Kidney (tissue), 14 donors: ENCODE data around the gene HYDIN. TPM values are rescaled to one million over a fixed set of nuclear protein-coding genes. Genes with fewer than 3 reads are reported as not detected.

Experiments used
- DNase-seq, 5 donors: peaks; one replicate each; pipeline ENCODE4 v3.0.0-alpha.2; 2013 to 2020
- FAIRE-seq: peaks from 2 replicates; lab custom pipeline; 2012; peaks lifted over from hg19 to GRCh38; lab: Jason Lieb, UNC
- H3K27ac ChIP-seq, 2 donors: one replicate each; pipeline ENCODE4 v1.7.0; 2013; ENCODE audit warnings: low read depth in 2 of 2, low read length in 2 of 2, inconsistent platforms in 1 of 2
- H3K27me3 ChIP-seq: one replicate; pipeline ENCODE4 v1.7.1; 2013; ENCODE audit warnings: low read length, inconsistent platforms; ENCODE audit not compliant: control insufficient read depth, insufficient read depth
- H3K36me3 ChIP-seq, 3 donors: one replicate each; pipeline versions ENCODE4 v1.7.0 to v1.7.1; 2013; ENCODE audit warnings: low read length in 3 of 3, control low read depth in 1 of 3, inconsistent platforms in 1 of 3; ENCODE audit not compliant: insufficient read depth in 3 of 3, control insufficient read depth in 2 of 3
- H3K4me1 ChIP-seq, 3 donors: one replicate each; pipeline versions ENCODE4 v1.7.0 to v1.7.1; 2013; ENCODE audit warnings: low read length in 3 of 3, inconsistent platforms in 1 of 3, low read depth in 1 of 3; ENCODE audit not compliant: control insufficient read depth in 2 of 3, insufficient read depth in 2 of 3
- H3K4me3 ChIP-seq, 3 donors: one replicate each; pipeline versions ENCODE4 v1.7.0 to v1.8.1; 2013; ENCODE audit warnings: low read length in 3 of 3, control low read depth in 1 of 3, inconsistent platforms in 1 of 3
- H3K9ac ChIP-seq, 3 donors: one replicate each; pipeline versions ENCODE4 v1.7.0 to v1.7.1; 2013; ENCODE audit warnings: low read length in 3 of 3, control low read depth in 1 of 3, inconsistent platforms in 1 of 3
- H3K9me3 ChIP-seq, 3 donors: one replicate each; pipeline versions ENCODE4 v1.7.0 to v1.7.1; 2013; ENCODE audit warnings: low read length in 3 of 3, control low read depth in 1 of 3, inconsistent platforms in 1 of 3; ENCODE audit not compliant: control insufficient read depth in 2 of 3, insufficient read depth in 1 of 3
- intact Hi-C: fragments of 100-400 bp; cut with DNase I; formaldehyde crosslinking; loops from one replicate; pipeline ENCODE4 v1.11.1; 2022
- polyA plus RNA-seq: library from polyadenylated mRNA; stranded (reverse); fragments of 350-450 nt; fragmentation: Illumina TruSeq; extraction: RNeasy Lipid Tissue Mini Kit (QIAGEN cat#74804); gene quantifications from one replicate; pipeline ENCODE4 v1.2.3, GENCODE V29; 2014; ENCODE audit warnings: low read depth, low replicate concordance; ENCODE audit not compliant: insufficient read depth
- total RNA-seq: library from RNA; stranded (reverse); fragmentation: NEBNext Ultra II Directional; extraction: Animal tissue kit (Norgen Biotek cat#: 25700); gene quantifications from one replicate; pipeline ENCODE4 v1.2.1, GENCODE V29; 2021
- TF ChIP-seq, protein P1 (sequence below): IDR thresholded peaks from 3 replicates; pipeline ENCODE4 v1.5.1; 2012; ENCODE audit warnings: mild to moderate bottlenecking, moderate library complexity, borderline replicate concordance; ENCODE audit not compliant: insufficient read depth; ENCODE audit errors: extremely low read depth
- donor health status: control.
- donor health status: control.
- donor health status: control.
- donor health status: control.
- donor health status: control.
- donor health status: DM: yes; HTN: yes; CAD: no.
- donor health status: Normal renal cell carcinoma (clear cell type).

Gene HYDIN
- total and polyA plus RNA-seq, 2 donors from 2014 or later: 1.8 to 21.0 TPM

GRCh38 chr16:70766658-70767057 is 463.9 kb downstream of the HYDIN start:
- Histone ChIP-seq H3K4me3 (no peak overlapping the region), H3K9me3 (no peaks in the 10 kb centered on the region), H3K36me3 (peaks cover 0 to 6% (median 3%) of the 10 kb centered on the region in 3 donors), H3K4me1 (peaks cover 0 to 2% (median 0%) of the 10 kb centered on the region in 3 donors), H3K9ac (no peak overlapping the region), H3K27ac (no peak overlapping the region), H3K27me3 (no peaks in the 10 kb centered on the region)
- TF ChIP-seq, protein P1, sequence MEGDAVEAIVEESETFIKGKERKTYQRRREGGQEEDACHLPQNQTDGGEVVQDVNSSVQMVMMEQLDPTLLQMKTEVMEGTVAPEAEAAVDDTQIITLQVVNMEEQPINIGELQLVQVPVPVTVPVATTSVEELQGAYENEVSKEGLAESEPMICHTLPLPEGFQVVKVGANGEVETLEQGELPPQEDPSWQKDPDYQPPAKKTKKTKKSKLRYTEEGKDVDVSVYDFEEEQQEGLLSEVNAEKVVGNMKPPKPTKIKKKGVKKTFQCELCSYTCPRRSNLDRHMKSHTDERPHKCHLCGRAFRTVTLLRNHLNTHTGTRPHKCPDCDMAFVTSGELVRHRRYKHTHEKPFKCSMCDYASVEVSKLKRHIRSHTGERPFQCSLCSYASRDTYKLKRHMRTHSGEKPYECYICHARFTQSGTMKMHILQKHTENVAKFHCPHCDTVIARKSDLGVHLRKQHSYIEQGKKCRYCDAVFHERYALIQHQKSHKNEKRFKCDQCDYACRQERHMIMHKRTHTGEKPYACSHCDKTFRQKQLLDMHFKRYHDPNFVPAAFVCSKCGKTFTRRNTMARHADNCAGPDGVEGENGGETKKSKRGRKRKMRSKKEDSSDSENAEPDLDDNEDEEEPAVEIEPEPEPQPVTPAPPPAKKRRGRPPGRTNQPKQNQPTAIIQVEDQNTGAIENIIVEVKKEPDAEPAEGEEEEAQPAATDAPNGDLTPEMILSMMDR: no peak
- DNase-seq (no peak), FAIRE-seq (no peak)
- intact Hi-C loops: no loop called here

- Histone ChIP-seq H3K4me3 (no peak overlapping the region), H3K36me3 (peaks cover 0 to 6% (median 3%) of the 10 kb centered on the region in 3 donors), H3K9ac (no peak overlapping the region), H3K4me1 (peaks cover 0 to 2% (median 0%) of the 10 kb centered on the region in 3 donors), H3K27ac (no peak overlapping the region), H3K27me3 (no peaks in the 10 kb centered on the region), H3K9me3 (no peaks in the 10 kb centered on the region)
- intact Hi-C loops: no loop called here
- TF ChIP-seq, protein P1: no peak
- FAIRE-seq (no peak), DNase-seq (peak in 1 of 5 donors; percentile 39)
These were observed 464.3 kb downstream of the HYDIN start for GRCh38 chr16:70766176-70766575.

DNA sequence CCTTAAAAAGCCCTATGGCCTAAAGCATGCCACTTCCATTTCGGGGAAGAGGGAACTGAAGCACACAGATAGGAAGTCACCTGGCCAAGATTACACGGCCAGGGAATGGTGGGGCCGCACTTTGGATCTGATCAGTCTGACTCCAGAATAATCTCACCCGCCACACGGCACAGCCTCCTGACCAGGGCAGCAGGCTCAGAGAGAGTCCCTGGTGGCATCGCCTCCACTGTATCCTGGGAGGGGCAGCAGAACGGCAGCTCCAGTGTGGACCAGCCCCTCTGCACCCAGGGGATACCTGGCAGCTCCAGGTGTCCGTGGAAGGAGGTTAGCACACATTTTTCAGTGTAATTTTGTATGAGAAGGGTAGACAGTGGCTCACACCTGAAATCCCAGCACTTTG is 465.0 kb downstream of the HYDIN start:
- Histone ChIP-seq H3K9me3 (no peaks in the 10 kb centered on the region), H3K27ac (no peak overlapping the region), H3K36me3 (peaks cover 0 to 6% (median 3%) of the 10 kb centered on the region in 3 donors), H3K4me3 (no peak overlapping the region), H3K9ac (no peak overlapping the region), H3K27me3 (no peaks in the 10 kb centered on the region), H3K4me1 (peaks cover 0 to 3% (median 0%) of the 10 kb centered on the region in 3 donors)
- FAIRE-seq (no peak), DNase-seq (peak in 1 of 5 donors; percentile 49)
- intact Hi-C loops: no loop called here
- TF ChIP-seq, protein P1: no peak

- H3K27me3 ChIP-seq: no peaks in the 10 kb centered on the region
- intact Hi-C loops: no loop called here
- peaks cover 0 to 6% (median 3%) of the 10 kb centered on the region in 3 donors for H3K36me3 ChIP-seq
- H3K27ac ChIP-seq: no peak overlapping the region
- no peaks in the 10 kb centered on the region for H3K9me3 ChIP-seq
- DNase-seq (peak in 1 of 5 donors; percentile 25), FAIRE-seq (no peak)
- TF ChIP-seq, protein P1: no peak
- H3K4me1 ChIP-seq: peaks cover 0 to 4% (median 0%) of the 10 kb centered on the region in 3 donors
- H3K9ac ChIP-seq: no peak overlapping the region
- H3K4me3 ChIP-seq: no peak overlapping the region
These were observed 465.9 kb downstream of the HYDIN start for GRCh38 chr16:70764632-70765031.
